ENCODE data around the gene HECW1.

DNA sequence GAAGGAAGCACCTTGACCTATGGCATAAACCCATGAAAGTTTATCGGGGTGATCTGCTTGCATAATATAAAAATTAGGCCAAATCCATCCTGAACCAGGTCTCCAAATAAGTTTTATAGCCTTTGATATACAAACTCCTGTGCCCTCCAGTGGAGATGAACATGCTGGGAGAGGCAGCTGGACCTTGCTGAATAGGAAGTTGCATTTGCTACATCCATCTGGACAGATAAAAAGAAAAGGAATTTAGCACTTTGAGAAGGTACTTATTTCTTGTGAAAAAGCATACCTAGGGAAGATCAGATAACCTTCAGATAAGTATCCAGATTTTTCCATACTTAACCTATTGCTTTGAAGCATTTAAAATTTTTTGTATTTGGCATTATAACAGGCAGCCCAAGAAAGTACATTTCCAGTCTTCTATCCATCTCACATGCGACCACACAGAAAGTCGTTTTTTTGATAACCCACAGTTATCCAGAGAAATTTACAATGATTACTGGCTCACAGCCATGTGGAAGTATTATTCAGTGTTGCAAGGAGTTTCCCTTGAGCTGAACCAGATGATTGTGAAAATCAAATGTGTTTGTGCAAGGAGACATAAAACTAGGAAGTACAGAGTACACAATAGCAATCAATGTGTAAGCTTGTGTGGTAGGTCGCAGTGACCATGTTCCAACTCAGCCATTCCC lies 346.0 kb downstream of the HECW1 start:
- TF ChIP-seq, protein P1, sequence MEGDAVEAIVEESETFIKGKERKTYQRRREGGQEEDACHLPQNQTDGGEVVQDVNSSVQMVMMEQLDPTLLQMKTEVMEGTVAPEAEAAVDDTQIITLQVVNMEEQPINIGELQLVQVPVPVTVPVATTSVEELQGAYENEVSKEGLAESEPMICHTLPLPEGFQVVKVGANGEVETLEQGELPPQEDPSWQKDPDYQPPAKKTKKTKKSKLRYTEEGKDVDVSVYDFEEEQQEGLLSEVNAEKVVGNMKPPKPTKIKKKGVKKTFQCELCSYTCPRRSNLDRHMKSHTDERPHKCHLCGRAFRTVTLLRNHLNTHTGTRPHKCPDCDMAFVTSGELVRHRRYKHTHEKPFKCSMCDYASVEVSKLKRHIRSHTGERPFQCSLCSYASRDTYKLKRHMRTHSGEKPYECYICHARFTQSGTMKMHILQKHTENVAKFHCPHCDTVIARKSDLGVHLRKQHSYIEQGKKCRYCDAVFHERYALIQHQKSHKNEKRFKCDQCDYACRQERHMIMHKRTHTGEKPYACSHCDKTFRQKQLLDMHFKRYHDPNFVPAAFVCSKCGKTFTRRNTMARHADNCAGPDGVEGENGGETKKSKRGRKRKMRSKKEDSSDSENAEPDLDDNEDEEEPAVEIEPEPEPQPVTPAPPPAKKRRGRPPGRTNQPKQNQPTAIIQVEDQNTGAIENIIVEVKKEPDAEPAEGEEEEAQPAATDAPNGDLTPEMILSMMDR (IDR thresholded peaks at IDR 0.05) = no peak
- TF ChIP-seq POLR2A (IDR thresholded peaks at IDR 0.05) = no peak

Measured in heart left ventricle (tissue), 13 donors.